Activated T-helper 1 cell treated with anti-CD3 and anti-CD28 coated beads, Interleukin-12 subunit alpha, Interleukin-12 subunit beta, Interleukin-2, Interleukin-4 antibody, amounts not matched to agents 30 ng/mL and 10 ng/mL and 1 ng/mL, durations not matched to agents 14 hours and 24 hours and 36 hours (primary cell): ENCODE measurements around the gene FKBP1B. TPM values are rescaled to one million over a fixed set of nuclear protein-coding genes. Genes with fewer than 3 reads are reported as not detected.
"Not testable (repeated sequence)": the region's sequence is repeated elsewhere in the genome, so short reads cannot be mapped to it uniquely, and the experiment has no call there.

Source experiments
- DNase-seq: peaks from one replicate; pipeline ENCODE4 v3.0.0; 2021; ENCODE audit warnings: low spot score
- H3K27ac Mint-ChIP-seq: one replicate; pipeline ENCODE4 v1.8.0; 2021; ENCODE audit warnings: mild to moderate bottlenecking, mixed read lengths
- H3K27me3 Mint-ChIP-seq: one replicate; pipeline ENCODE4 v1.8.0; 2022; ENCODE audit warnings: mild to moderate bottlenecking, moderate library complexity, mixed read lengths; ENCODE audit not compliant: insufficient read depth
- H3K36me3 Mint-ChIP-seq: one replicate; pipeline ENCODE4 v1.8.0; 2021; ENCODE audit warnings: low read depth, mixed read lengths
- H3K4me1 Mint-ChIP-seq: one replicate; pipeline ENCODE4 v1.8.0; 2021; ENCODE audit warnings: low read depth, mixed read lengths
- H3K4me3 Mint-ChIP-seq: one replicate; pipeline ENCODE4 v1.8.0; 2021; ENCODE audit warnings: mild to moderate bottlenecking, moderate library complexity, mixed read lengths
- H3K9me3 Mint-ChIP-seq: one replicate; pipeline ENCODE4 v1.8.0; 2021; ENCODE audit warnings: mixed read lengths
- intact Hi-C: fragments of 100-400 bp; cut with micrococcal nuclease; formaldehyde crosslinking; loops from one replicate; pipeline ENCODE4 v1.15.1; 2024
- total RNA-seq: library from RNA; stranded (reverse); gene quantifications from 2 replicates; pipeline ENCODE4 v1.2.3, GENCODE V29; 2022

FKBP1B gene
- total RNA-seq, 1 donor from 2014 or later, result 0.47 TPM

DNA sequence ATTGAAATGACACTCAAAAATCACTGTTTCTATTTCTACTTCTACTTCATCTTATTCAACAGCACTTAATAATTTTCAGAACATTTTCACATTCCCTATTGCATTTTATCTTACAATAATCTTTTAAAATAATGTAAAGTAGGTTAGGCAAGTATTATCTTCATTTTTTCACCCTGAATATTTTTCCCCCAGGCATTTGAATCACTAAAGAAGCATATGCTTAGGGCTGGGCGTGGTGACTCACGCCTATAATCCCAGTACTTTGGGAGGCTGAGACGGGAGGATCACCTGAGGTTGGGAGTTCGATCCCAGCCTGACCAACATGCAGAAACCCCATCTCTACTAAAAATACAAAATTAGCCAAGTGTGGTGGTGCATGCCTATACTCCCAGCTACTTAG is 9.0 kb upstream of the FKBP1B start:
- H3K36me3 Mint-ChIP-seq, result peaks cover 17% of the 10 kb centered on the region
- no peaks in the 10 kb centered on the region for H3K9me3 Mint-ChIP-seq
- no peak overlapping the region for H3K4me3 Mint-ChIP-seq
- H3K27ac Mint-ChIP-seq, result no peak overlapping the region
- H3K4me1 Mint-ChIP-seq, result peaks cover 16% of the 10 kb centered on the region
- intact Hi-C loops, result no loop called here
- no peaks in the 10 kb centered on the region for H3K27me3 Mint-ChIP-seq
- DNase-seq, result no peak

DNA sequence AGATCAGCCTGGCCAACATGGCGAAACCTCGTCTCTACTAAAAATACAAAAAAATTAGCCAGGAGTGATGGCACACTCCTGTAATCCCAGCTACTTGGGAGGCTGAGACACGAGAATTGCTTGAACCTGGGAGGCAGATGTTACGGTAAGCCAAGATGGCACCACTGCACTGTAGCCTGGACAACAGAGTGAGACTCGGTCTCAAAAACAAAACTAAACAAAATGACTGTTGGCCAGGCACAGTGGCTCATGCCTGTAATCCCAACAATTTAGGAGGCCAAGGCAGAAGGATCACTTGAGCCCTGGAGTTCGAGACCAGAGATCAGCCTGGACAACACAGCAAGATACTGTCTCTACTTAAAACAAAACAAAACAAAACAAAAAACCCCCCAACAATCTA is 6.4 kb upstream of the FKBP1B start:
- H3K27ac Mint-ChIP-seq, intact Hi-C loops, H3K36me3 Mint-ChIP-seq, H3K9me3 Mint-ChIP-seq, DNase-seq, H3K27me3 Mint-ChIP-seq, H3K4me3 Mint-ChIP-seq: not testable (repeated sequence)
- peaks cover 24% of the 10 kb centered on the region for H3K4me1 Mint-ChIP-seq

DNA sequence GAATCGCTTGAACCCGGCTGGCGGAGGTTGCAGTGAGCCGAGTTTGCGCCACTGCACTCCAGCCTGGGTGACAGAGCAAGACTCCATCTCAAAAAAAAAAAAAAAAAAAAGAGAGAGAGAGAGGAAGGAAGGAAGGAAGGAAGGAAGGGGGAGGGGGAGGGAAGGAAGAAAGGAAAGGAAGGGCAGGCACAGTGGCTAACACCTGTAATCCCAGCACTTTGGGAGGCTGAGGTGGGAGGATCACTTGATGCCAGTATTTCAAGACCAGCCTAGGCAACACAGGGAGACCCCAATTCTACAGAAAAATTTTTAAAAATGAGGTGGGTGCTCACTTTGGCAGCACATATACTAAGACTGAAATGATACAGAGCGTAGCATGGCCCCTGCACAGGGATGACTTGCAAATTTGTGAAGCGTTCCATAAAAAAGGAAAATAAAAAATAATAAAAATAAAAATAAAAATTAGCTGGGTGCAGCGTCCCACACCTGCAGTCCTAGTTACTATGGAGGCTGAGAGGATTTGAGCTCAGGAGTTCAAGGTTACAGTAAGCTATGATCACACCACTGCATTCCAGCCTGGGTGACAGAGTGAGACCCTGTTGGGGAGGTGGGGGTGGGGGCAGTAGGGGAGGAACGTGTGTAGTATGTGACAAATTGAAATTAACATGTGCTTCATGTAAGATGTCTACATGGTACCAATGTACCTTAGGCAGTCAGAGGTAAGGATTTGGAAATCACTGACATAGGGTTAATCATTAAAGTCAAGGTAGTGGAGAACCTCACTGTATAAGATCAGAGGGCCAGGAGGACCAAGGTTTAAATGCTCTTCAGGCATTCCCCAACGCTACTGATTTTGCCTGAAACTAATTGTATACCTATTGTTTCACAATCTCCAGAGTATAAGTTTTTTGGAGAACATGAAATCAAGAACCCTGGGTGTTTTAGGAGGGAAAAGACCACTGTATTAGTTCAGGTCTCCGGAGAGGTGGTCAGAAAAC is 3.7 kb upstream of the FKBP1B start:
- no peak for DNase-seq
- Mint-ChIP-seq H3K4me1 (peaks cover 24% of the 10 kb centered on the region), H3K4me3 (peak overlapping the region; percentile 94), H3K36me3 (peaks cover 5% of the 10 kb centered on the region), H3K27me3 (no peaks in the 10 kb centered on the region), H3K9me3 (no peaks in the 10 kb centered on the region), H3K27ac (no peak overlapping the region)
- intact Hi-C loops, result loop anchor here (2.0 kb wide), 2 partner anchors 39 to 77 kb away; partner anchors contain the start of genes FAM228B, PFN4 and TP53I3

DNA sequence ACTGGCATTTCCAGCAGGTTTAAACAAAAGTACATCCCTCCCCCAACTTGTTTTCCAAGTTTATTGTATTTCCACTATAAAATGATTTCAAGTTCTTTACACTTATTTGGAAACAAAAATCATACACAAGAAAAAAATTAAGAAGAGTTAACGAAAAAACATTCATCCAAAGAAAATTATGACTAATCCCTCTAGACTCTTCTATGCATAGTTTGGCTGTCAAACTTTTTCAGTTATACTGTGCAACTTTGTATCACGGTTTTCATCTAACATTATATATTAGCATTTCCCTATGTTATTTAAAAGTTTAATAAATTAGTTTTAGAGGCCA is 3.0 kb upstream of the FKBP1B start:
- intact Hi-C loops, result loop anchor here (2.0 kb wide), 2 partner anchors 38 to 76 kb away; partner anchors contain the start of genes FAM228B, PFN4 and TP53I3
- H3K4me1 Mint-ChIP-seq, result peaks cover 24% of the 10 kb centered on the region
- no peaks in the 10 kb centered on the region for H3K9me3 Mint-ChIP-seq
- peaks cover 5% of the 10 kb centered on the region for H3K36me3 Mint-ChIP-seq
- no peaks in the 10 kb centered on the region for H3K27me3 Mint-ChIP-seq
- H3K4me3 Mint-ChIP-seq, result peak overlapping the region; percentile 94
- DNase-seq, result no peak
- H3K27ac Mint-ChIP-seq, result no peak overlapping the region

DNA sequence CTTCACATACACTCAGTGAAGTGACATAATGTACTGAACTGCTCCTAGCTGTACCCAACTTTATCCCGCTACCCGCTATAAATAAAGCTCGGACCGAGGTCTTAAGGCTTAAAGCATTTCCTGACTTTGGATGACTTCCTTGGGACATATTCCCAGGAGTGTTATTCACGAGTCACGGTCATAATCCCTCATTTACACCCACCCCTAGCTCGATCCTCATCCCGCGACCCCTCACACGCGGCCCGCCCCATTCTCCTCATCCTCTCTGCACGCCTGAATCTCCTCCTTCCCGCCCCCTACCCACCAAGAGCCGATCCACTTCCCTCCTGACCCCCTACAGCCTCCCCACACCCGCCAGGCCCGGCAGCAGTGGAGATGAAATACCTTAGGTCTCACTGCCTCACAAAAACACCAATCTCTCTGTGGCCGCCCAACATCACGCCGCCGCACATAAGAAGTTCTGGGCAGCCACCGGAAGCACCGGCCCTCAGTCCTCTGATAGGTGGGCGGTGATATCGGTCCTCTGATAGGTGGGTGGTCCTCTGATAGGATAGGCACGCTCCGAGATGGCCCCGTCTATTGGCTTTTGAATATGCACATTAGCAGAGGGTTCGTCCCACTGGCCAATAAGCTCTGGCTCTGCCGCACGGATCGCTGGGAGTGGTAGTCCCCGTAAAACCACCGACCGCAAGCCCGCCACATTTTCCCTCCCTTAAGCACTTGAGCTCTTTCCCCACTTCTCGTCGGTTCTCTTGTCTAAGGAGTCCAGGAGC is 2.4 kb upstream of the FKBP1B start, which contains the start of gene WDCP:
Gene WDCP (minus strand): TSS at position 462 of the 773 bp plus-strand sequence. CDS start 7,897 bp downstream, outside the sequence.
- Mint-ChIP-seq H3K4me3 (peak within 1 kb of the TSS; percentile 94), H3K27me3 (no peaks in the 10 kb centered on the region), H3K4me1 (peaks cover 24% of the 10 kb centered on the region), H3K36me3 (peaks cover 5% of the 10 kb centered on the region), H3K27ac (peak within 1 kb of the TSS; percentile 86), H3K9me3 (no peaks in the 10 kb centered on the region)
- intact Hi-C loops, result loop anchor here (1.0 to 2.0 kb wide), 6 partner anchors 29 to 873 kb away; partner anchors contain the start of genes ADCY3, ATAD2B, FAM228B and PFN4
- peak; percentile 92 for DNase-seq

DNA sequence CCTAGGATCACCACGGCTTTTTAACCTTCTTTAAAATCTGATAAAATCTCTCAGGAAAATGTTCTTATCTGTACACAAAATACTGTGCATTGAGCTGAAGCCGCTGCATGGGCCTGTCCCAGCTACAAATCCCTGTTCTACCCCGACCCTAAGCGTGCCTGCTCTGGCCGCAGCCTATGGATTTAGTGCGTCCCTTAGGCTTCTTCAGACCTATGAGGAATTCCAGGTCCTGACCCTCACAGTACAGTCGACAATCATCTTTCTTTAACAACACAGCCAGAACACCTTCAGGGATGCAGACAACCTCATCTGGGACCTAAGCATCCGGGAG is 1.9 kb upstream of the FKBP1B start:
- Mint-ChIP-seq H3K4me1 (peaks cover 24% of the 10 kb centered on the region), H3K4me3 (peak overlapping the region; percentile 94), H3K36me3 (peaks cover 5% of the 10 kb centered on the region), H3K27ac (peak overlapping the region; percentile 86), H3K9me3 (no peaks in the 10 kb centered on the region), H3K27me3 (no peaks in the 10 kb centered on the region)
- intact Hi-C loops, result loop anchor here (1.0 to 2.0 kb wide), 6 partner anchors 29 to 873 kb away; partner anchors contain the start of genes ADCY3, ATAD2B, FAM228B and PFN4
- no peak for DNase-seq

DNA sequence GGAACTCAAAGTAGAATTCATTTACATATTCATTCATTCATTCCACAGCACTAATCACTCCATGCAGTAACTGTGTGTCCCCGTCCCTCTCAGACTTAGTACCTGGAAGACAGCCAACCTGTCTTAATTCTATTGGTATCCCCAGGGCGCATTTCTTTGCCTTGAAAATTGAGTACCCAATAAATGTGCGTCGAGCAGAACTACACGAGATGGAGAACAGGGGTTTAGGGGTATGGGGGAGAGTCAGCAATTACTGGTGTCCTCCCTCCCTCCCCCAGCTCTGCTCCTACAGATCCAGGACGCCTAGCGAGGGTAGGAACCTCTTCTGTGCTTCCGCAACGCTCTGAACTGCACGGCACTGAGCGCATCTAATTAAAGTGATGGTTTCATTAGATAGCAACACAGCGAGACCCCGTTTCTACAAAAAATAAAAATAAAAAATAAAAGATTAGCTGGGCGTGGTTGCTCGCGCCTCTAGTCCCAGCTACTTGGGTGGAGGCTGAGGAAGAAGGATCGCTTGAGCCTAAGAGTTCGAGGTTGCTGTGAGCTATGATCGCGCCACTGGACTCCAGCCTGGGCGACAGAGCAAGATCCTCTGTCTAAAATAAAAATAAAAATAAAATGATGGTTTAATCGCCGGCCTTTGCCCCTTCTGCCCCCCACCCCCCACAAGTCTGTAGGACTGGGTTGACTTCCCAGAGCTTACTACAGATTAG is 614 bp upstream of the FKBP1B start:
- H3K4me1 Mint-ChIP-seq, result peaks cover 24% of the 10 kb centered on the region
- H3K27ac Mint-ChIP-seq, result no peak overlapping the region
- DNase-seq, result no peak
- H3K27me3 Mint-ChIP-seq, result no peaks in the 10 kb centered on the region
- peak overlapping the region; percentile 81 for H3K4me3 Mint-ChIP-seq
- peaks cover 2% of the 10 kb centered on the region for H3K36me3 Mint-ChIP-seq
- intact Hi-C loops, result no loop called here
- no peaks in the 10 kb centered on the region for H3K9me3 Mint-ChIP-seq

DNA sequence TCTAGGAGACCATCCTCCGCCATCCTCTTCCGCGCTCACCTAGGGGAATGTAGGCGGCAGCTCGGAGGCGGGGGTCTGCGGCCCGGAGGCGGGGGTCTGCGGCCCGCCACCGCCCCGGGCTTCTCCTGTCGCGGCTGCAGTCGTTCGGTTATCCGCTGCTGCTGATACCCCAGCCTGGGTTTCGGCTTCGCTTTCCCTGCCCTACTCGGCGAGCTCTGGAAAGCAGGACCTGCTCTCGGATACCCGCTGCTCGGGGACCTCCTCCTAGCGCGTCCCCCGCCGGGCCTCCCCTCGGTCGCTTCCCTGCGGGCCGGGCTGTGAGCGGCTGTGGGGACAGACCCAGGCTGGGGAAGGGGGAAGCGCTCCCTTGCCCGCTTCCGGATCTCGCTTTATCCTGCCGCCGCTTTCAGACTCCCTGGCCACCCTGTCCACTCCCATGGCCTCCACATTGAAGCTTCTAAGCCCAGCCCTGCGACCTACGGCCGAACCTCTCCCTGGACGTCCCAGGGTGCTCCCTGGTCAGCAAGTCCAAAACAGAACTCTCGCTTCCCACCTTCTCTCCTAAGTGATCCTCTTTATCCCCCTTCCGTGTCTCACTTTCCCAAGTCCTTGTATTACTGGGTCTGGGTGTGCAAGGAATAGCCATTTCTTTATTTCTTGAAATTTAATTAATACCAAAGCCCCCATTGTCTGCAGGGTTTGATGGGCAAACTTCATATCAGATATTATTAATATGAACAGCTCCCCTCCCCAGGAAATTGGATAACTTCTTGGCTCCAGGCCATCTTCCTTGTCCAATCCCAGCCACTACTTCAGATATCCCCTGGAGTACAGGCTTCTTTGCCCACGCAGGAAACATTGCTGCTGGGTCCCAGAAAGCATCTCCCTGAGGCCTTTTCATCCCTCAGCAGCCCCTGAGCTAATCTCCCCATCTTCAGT is 769 bp downstream of the FKBP1B start:
- Mint-ChIP-seq H3K4me1 (peaks cover 19% of the 10 kb centered on the region), H3K27ac (no peak overlapping the region), H3K9me3 (no peaks in the 10 kb centered on the region), H3K36me3 (peaks cover 2% of the 10 kb centered on the region), H3K4me3 (peak overlapping the region; percentile 81), H3K27me3 (peaks cover 4% of the 10 kb centered on the region)
- no peak for DNase-seq
- intact Hi-C loops, result no loop called here

DNA sequence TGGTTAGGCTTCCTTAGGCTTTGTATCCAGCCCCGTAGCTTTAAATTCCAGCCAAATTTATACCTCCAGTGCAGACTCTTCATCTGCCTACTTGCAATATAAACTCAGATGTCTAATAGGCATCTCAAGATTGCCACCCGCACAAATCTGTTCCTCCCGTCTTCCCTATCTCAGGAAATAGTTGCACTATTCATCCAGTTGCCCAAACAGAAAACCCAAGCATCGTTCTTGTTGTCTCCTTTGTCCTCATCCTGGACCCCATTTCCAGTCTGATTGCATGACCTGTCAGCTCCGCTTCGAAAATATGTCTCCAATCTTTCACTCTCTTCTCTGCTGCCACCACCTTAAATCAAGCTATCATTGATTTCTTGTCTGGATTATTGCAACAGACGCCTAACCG is 2.3 kb downstream of the FKBP1B start:
- no peak overlapping the region for H3K4me3 Mint-ChIP-seq
- peaks cover 2% of the 10 kb centered on the region for H3K36me3 Mint-ChIP-seq
- H3K9me3 Mint-ChIP-seq, result no peaks in the 10 kb centered on the region
- peaks cover 10% of the 10 kb centered on the region for H3K4me1 Mint-ChIP-seq
- no peak for DNase-seq
- no peak overlapping the region for H3K27ac Mint-ChIP-seq
- intact Hi-C loops, result no loop called here
- H3K27me3 Mint-ChIP-seq, result peaks cover 4% of the 10 kb centered on the region

DNA sequence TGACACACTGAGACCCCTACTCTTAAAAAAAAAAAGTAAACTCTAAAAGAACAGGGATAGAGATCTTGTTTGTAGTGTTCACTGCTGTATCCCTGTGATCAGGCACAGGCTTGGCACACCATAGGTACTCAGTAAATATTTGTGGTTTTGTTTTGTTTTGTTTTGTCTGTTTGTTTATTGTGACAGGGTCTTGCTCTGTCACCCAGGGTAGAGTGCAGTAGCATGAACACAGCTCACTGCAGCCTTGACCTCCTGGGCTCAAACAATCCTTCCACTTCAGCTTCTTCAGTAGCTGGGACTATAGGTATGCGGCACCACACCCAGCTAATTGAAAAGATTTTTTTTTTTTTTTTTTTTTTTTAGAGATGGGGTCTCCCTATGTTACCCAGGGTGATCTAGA is 3.4 kb downstream of the FKBP1B start:
- Mint-ChIP-seq H3K36me3 (no peaks in the 10 kb centered on the region), H3K27ac (no peak overlapping the region)

DNA sequence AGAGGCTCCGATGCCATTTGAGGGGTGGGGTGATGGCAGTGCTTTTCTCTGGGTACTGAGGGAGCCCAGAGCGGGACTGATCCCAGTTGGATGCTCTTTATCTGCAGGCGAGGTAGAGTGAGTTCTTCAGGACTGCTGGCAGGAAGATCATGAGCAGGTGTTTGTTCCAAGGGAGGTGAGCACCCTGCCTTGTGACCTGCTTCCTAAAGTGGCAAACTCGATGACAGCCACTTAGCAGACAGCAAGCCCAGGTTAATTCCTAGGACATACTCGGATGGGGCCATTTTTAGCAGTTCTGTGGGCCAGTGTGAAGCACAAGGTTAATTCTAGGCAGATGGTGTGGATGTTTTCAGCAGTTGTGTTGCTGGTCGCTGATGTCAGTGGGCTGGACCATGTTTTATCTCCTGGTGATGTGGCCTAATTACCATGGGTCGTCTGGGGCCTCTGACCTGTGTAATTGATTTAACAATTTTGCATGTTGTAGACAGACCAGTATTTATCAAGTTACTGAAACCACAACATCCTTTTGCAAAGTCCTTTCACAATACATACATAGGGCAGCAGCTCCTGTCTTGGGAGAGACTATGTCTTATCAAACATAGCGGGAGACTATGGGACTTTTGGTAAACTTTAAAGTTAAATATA is 4.9 kb downstream of the FKBP1B start:
- H3K36me3 Mint-ChIP-seq, result no peaks in the 10 kb centered on the region
- intact Hi-C loops, result no loop called here
- no peak overlapping the region for H3K27ac Mint-ChIP-seq
- H3K27me3 Mint-ChIP-seq, result peaks cover 6% of the 10 kb centered on the region
- H3K4me3 Mint-ChIP-seq, result no peak overlapping the region
- no peaks in the 10 kb centered on the region for H3K4me1 Mint-ChIP-seq
- DNase-seq, result no peak
- no peaks in the 10 kb centered on the region for H3K9me3 Mint-ChIP-seq

More for the DNA sequence above, 3.4 kb downstream of the FKBP1B start:
- Mint-ChIP-seq H3K9me3 (no peaks in the 10 kb centered on the region), H3K4me1 (peaks cover under 1% of the 10 kb centered on the region), H3K4me3 (no peak overlapping the region), H3K27me3 (peaks cover 4% of the 10 kb centered on the region)
- DNase-seq, result no peak
- intact Hi-C loops, result no loop called here
